Measurements from ENCODE around the gene LATS2.

The LATS2 gene

GRCh38 chr13:21048901-21049698 lies 12.3 kb downstream of the LATS2 start:
- DNase-seq (ENCODE audit: low spot score), result no peak

GRCh38 chr13:21047591-21048282 lies 13.6 kb downstream of the LATS2 start:
- DNase-seq (ENCODE audit: low spot score), result no peak

- DNase-seq (ENCODE audit: low spot score), result no peak
Observed at GRCh38 chr13:21047087-21047486, 14.3 kb downstream of the LATS2 start.

- DNase-seq (ENCODE audit: low spot score), result no peak
Observed at GRCh38 chr13:21046203-21046602, 15.2 kb downstream of the LATS2 start.

- DNase-seq (ENCODE audit: low spot score), result no peak
Observed at GRCh38 chr13:21045100-21045499, 16.3 kb downstream of the LATS2 start.

- DNase-seq (ENCODE audit: low spot score), result no peak
Observed at GRCh38 chr13:21043898-21044297, 17.5 kb downstream of the LATS2 start.

- DNase-seq (ENCODE audit: low spot score), result no peak
Observed at GRCh38 chr13:21040120-21040826, 21.1 kb downstream of the LATS2 start.

GRCh38 chr13:21039097-21039800 lies 22.1 kb downstream of the LATS2 start:
- no peak for DNase-seq (ENCODE audit: low spot score)

GRCh38 chr13:21037656-21038055 lies 23.7 kb downstream of the LATS2 start:
- DNase-seq (ENCODE audit: low spot score), result no peak

- DNase-seq (ENCODE audit: low spot score), result no peak
Observed at GRCh38 chr13:21035498-21035897, 25.9 kb downstream of the LATS2 start.

GRCh38 chr13:21034603-21035191 lies 26.7 kb downstream of the LATS2 start:
- DNase-seq (ENCODE audit: low spot score), result no peak

- DNase-seq (ENCODE audit: low spot score), result no peak
Observed at GRCh38 chr13:21033856-21034602, 27.4 kb downstream of the LATS2 start.

- no peak for DNase-seq (ENCODE audit: low spot score)
Observed at GRCh38 chr13:21033212-21033840, 28.1 kb downstream of the LATS2 start.

GRCh38 chr13:21032656-21033055 lies 28.7 kb downstream of the LATS2 start:
- DNase-seq (ENCODE audit: low spot score), result no peak

GRCh38 chr13:21031594-21032275 lies 29.7 kb downstream of the LATS2 start:
- no peak for DNase-seq (ENCODE audit: low spot score)

- DNase-seq (ENCODE audit: low spot score), result no peak
Observed at GRCh38 chr13:21025539-21025938, 35.8 kb downstream of the LATS2 start.

GRCh38 chr13:21022056-21022979 lies 39.1 kb downstream of the LATS2 start:
- no peak for DNase-seq (ENCODE audit: low spot score)

GRCh38 chr13:21020581-21020980 lies 40.8 kb downstream of the LATS2 start:
- DNase-seq (ENCODE audit: low spot score), result no peak

GRCh38 chr13:21020176-21020575 lies 41.2 kb downstream of the LATS2 start:
- no peak for DNase-seq (ENCODE audit: low spot score)
